Adipose tissue (tissue), 3 donors: ENCODE measurements around the gene ADGRB2. TPM values are rescaled to one million over a fixed set of nuclear protein-coding genes. Genes with fewer than 3 reads are reported as not detected.

Experiments
- H3K27ac ChIP-seq: one replicate; pipeline ENCODE4 v1.5.1; 2013; ENCODE audit warnings: low read depth, low read length
- WGBS, 3 donors: extraction: QIAGEN DNeasy Blood & Tissue Kit; methylation state at CpG; one replicate each; pipeline ENCODE4 v1.1.7; 2013; 5-methylcytosine and 5-hydroxymethylcytosine counted together
- polyA plus RNA-seq, 3 donors: library from polyadenylated mRNA; stranded (reverse); fragments of 200-250 nt; gene quantifications; one replicate each; pipeline ENCODE4 v1.2.3, GENCODE V29; 2013
- donor health status: healthy with polysubstance abuse.
- donor health status: Bipolar disorder and iron deficiency.
- donor health status: healthy.

ADGRB2 gene
- polyA plus RNA-seq, 3 donors: 0.21 to 5.0 (median 1.2) TPM

GRCh38 chr1:31742462-31743212 is 21.5 kb downstream of the ADGRB2 start:
- H3K27ac ChIP-seq: no peak overlapping the region
- 81 to 89% (median 86%) methylated on average over 25 to 32 of the region's 32 CpGs for WGBS, 3 donors

GRCh38 chr1:31739346-31739745 is 24.8 kb downstream of the ADGRB2 start:
- no peak overlapping the region for H3K27ac ChIP-seq
- WGBS, 3 donors: 35 to 42% (median 41%) methylated on average over 12 of the region's 12 CpGs

GRCh38 chr1:31736675-31737074 is 27.5 kb downstream of the ADGRB2 start:
- no peak overlapping the region for H3K27ac ChIP-seq
- 68 to 69% (median 68%) methylated on average over 15 to 18 of the region's 18 CpGs for WGBS, 3 donors

- WGBS, 3 donors: 86 to 90% (median 89%) methylated on average over 10 of the region's 10 CpGs
- no peak overlapping the region for H3K27ac ChIP-seq
Observed at GRCh38 chr1:31735571-31735970, 28.6 kb downstream of the ADGRB2 start.

- 80 to 88% (median 87%) methylated on average over 7 of the region's 7 CpGs for WGBS, 3 donors
- H3K27ac ChIP-seq: no peak overlapping the region
Observed at GRCh38 chr1:31734582-31735107, 29.5 kb downstream of the ADGRB2 start.

GRCh38 chr1:31733389-31734219 is 30.5 kb downstream of the ADGRB2 start:
- H3K27ac ChIP-seq: no peak overlapping the region
- 78 to 84% (median 81%) methylated on average over 18 to 19 of the region's 19 CpGs for WGBS, 3 donors

GRCh38 chr1:31732751-31733289 is 31.3 kb downstream of the ADGRB2 start:
- H3K27ac ChIP-seq: no peak overlapping the region
- 88 to 93% (median 92%) methylated on average over 18 of the region's 18 CpGs for WGBS, 3 donors

- 57 to 69% (median 60%) methylated on average over 6 of the region's 6 CpGs for WGBS, 3 donors
- H3K27ac ChIP-seq: no peak overlapping the region
Observed at GRCh38 chr1:31732343-31732742, 31.8 kb downstream of the ADGRB2 start.

- WGBS, 3 donors: 88 to 94% (median 89%) methylated on average over 12 of the region's 12 CpGs
- H3K27ac ChIP-seq: no peak overlapping the region
Observed at GRCh38 chr1:31731049-31731565, 33.0 kb downstream of the ADGRB2 start.

GRCh38 chr1:31730336-31731048 is 33.6 kb downstream of the ADGRB2 start:
- 84 to 91% (median 88%) methylated on average over 24 to 25 of the region's 25 CpGs for WGBS, 3 donors
- H3K27ac ChIP-seq: no peak overlapping the region

GRCh38 chr1:31727849-31728248 is 36.3 kb downstream of the ADGRB2 start:
- 89 to 92% (median 91%) methylated on average over 19 of the region's 19 CpGs for WGBS, 3 donors
- H3K27ac ChIP-seq: no peak overlapping the region

- 88 to 94% (median 94%) methylated on average over 14 of the region's 14 CpGs for WGBS, 3 donors
- no peak overlapping the region for H3K27ac ChIP-seq
Observed at GRCh38 chr1:31727195-31727594, 36.9 kb downstream of the ADGRB2 start.

GRCh38 chr1:31726715-31727114 is 37.4 kb downstream of the ADGRB2 start:
- H3K27ac ChIP-seq: no peak overlapping the region
- WGBS, 3 donors: 51 to 61% (median 54%) methylated on average over 4 of the region's 4 CpGs

- WGBS, 3 donors: 74 to 83% (median 81%) methylated on average over 11 to 12 of the region's 12 CpGs
- no peak overlapping the region for H3K27ac ChIP-seq
Observed at GRCh38 chr1:31725777-31726535, 38.2 kb downstream of the ADGRB2 start.

GRCh38 chr1:31725134-31725533 is 39.0 kb downstream of the ADGRB2 start:
- H3K27ac ChIP-seq: no peak overlapping the region
- WGBS, 3 donors: 73 to 80% (median 75%) methylated on average over 10 of the region's 10 CpGs

- WGBS, 3 donors: 53 to 63% (median 55%) methylated on average over 5 of the region's 5 CpGs
Observed at GRCh38 chr1:31723828-31724359, 40.2 kb downstream of the ADGRB2 start.

GRCh38 chr1:31718327-31718897 is 45.7 kb downstream of the ADGRB2 start:
- WGBS, 3 donors: 65 to 78% (median 71%) methylated on average over 4 of the region's 4 CpGs

More at GRCh38 chr1:31723828-31724359, 40.2 kb downstream of the ADGRB2 start:
- no peak overlapping the region for H3K27ac ChIP-seq

More at GRCh38 chr1:31718327-31718897, 45.7 kb downstream of the ADGRB2 start:
- no peak overlapping the region for H3K27ac ChIP-seq
